Measurements from ENCODE around the gene CHI3L2. TPM values are rescaled to one million over a fixed set of nuclear protein-coding genes. Genes with fewer than 3 reads are reported as not detected.
A peak's percentile ranks its signal among the peaks of the same experiment; 100 is the strongest.

The CHI3L2 gene
- total and polyA plus RNA-seq, 10 of the 15 experiments (the other 5 are each of a cell fraction or from before 2014, with no cell fraction given) = 37.1 to 508 (median 98.3) TPM

DNA sequence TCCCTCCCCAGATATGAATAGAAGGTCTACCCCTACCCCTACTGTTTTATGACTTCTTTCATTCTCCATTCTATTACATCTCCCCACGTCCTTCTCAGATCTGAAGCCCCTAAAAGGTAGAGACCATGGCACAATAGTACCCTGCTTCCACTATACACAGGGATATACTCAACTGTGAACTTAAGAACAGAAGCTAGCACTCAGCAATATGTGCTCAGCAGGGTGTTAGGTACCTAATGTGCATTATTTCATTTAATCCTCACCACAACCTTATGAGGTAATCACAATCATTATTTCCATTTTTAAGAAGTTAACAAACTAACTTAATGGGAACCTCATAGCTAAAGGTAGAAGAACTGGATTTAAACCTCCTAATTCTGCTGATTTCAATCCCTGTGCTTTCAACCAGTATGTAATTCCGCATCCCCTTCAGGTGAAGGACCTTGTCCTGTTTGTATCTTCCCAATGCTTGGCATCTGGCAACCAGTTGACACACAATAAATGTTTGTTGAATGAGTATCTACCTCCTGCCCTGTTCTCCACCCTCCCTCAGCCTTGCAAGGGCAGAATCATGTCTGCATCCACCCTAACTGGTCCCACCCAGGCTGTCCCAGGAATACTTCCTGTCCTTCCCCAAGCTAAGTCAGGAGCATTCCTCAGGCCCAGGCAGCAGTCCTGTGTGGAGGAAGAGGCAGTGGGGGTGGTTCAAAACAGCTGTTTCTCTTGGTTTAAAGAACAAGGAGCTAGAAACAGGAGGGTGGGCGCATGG, 33.6 kb upstream of the CHI3L2 start (continued):
- TF ChIP-seq ZNF24 (IDR thresholded peaks at IDR 0.05) = peak; percentile 52; the same call in 1 of the 2 replicates
- no peak for TF ChIP-seq CEBPZ (IDR thresholded peaks at IDR 0.05; ENCODE audit: low read depth, low read length)
- TF ChIP-seq TARDBP (IDR thresholded peaks at IDR 0.05; ENCODE audit: borderline replicate concordance) = no peak

GRCh38 chr1:111195002-111195684, 32.4 kb upstream of the CHI3L2 start:
- H3K4me1 ChIP-seq (ENCODE audit: control insufficient read depth, insufficient read depth, low read length) = peaks cover 35% of the 10 kb centered on the region
- no TSS peak for BruUV-seq (replicated peaks)

More at GRCh38 chr1:111195002-111195684, 32.4 kb upstream of the CHI3L2 start:
- TF ChIP-seq, protein P1, sequence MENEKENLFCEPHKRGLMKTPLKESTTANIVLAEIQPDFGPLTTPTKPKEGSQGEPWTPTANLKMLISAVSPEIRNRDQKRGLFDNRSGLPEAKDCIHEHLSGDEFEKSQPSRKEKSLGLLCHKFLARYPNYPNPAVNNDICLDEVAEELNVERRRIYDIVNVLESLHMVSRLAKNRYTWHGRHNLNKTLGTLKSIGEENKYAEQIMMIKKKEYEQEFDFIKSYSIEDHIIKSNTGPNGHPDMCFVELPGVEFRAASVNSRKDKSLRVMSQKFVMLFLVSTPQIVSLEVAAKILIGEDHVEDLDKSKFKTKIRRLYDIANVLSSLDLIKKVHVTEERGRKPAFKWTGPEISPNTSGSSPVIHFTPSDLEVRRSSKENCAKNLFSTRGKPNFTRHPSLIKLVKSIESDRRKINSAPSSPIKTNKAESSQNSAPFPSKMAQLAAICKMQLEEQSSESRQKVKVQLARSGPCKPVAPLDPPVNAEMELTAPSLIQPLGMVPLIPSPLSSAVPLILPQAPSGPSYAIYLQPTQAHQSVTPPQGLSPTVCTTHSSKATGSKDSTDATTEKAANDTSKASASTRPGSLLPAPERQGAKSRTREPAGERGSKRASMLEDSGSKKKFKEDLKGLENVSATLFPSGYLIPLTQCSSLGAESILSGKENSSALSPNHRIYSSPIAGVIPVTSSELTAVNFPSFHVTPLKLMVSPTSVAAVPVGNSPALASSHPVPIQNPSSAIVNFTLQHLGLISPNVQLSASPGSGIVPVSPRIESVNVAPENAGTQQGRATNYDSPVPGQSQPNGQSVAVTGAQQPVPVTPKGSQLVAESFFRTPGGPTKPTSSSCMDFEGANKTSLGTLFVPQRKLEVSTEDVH (IDR thresholded peaks at IDR 0.05; ENCODE audit: low read depth, partially characterized antibody) = no peak
- TF ChIP-seq POLR2AphosphoS2 (IDR thresholded peaks at IDR 0.05; ENCODE audit: low read depth, low read length) (0 out of 2 replicates have a peak, but pooled peaks have one; percentile 22), ZBTB11 (CRISPR knock-in tag; IDR thresholded peaks at IDR 0.05) (peak; percentile 16; the same call in 1 of the 2 replicates), NBN (IDR thresholded peaks at IDR 0.05) (no peak), CREM (IDR thresholded peaks at IDR 0.05; ENCODE audit: low read depth) (no peak)
- DNase-seq (ENCODE audit: low read depth, low spot score) (no peak), FAIRE-seq (no peak), ATAC-seq (no peak)
- ChIA-PET SMC1A (ENCODE audit: uncharacterized antibody, unreplicated experiment) (interaction anchor here (0.6 to 8.7 kb wide), 12 partner anchors 10 to 205 kb away, joined by 3 to 284 read pairs (median 8); no protein-coding TSS in a partner anchor), CTCF (interaction anchor here (1.4 to 14.9 kb wide), 6 partner anchors 23 to 205 kb away, joined by 3 to 239 read pairs (median 4); no protein-coding TSS in a partner anchor), RAD21 (ENCODE audit: unreplicated experiment) (interaction anchor here (1.4 to 15.0 kb wide), 5 partner anchors 23 to 164 kb away, joined by 3 to 542 read pairs (median 6); no protein-coding TSS in a partner anchor), POLR2A (interaction anchor here (0.7 to 12.8 kb wide), 6 partner anchors 8 to 55 kb away, joined by 3 to 371 read pairs (median 14); partner anchors contain the start of genes CEPT1 and DRAM2)
- H3K9me3 ChIP-seq (replicated peaks; ENCODE audit: control insufficient read depth, insufficient read depth, low read length) = no peaks in the 10 kb centered on the region
- peak overlapping the region; percentile 92 for H3K27ac ChIP-seq (ENCODE audit: control insufficient read depth, insufficient read depth)
- intact Hi-C loops (cut with micrococcal nuclease; ENCODE audit: unreplicated experiment) (loop anchor here (5.0 kb wide), 1 partner anchor 163 kb away; no protein-coding TSS in a partner anchor), in situ Hi-C loops (cut with MboI) (no loop called here)
- peak overlapping the region; percentile 50 for H3K4me3 ChIP-seq
- no peaks in the 10 kb centered on the region for H4K20me1 ChIP-seq (ENCODE audit: control insufficient read depth, insufficient read depth)
- H3K4me2 ChIP-seq (ENCODE audit: control insufficient read depth, insufficient read depth) = peak overlapping the region; percentile 61
- H3K36me3 ChIP-seq (ENCODE audit: control insufficient read depth in 2 of 2, insufficient read depth in 2 of 2, low read length in 1 of 2) = peaks cover 21 to 42% of the 10 kb centered on the region in 2 experiments; a peak in 3 of 4 replicates
- no peak overlapping the region for H2AFZ ChIP-seq (ENCODE audit: control insufficient read depth, low read depth, low read length)
- H3K27me3 ChIP-seq (replicated peaks in 1 of 2; ENCODE audit: control insufficient read depth in 2 of 2, insufficient read depth in 2 of 2, low read length in 1 of 2) = no peaks in the 10 kb centered on the region
- H3K9ac ChIP-seq (ENCODE audit: control insufficient read depth, insufficient read depth, low read length) = peak overlapping the region; percentile 93
- H3K79me2 ChIP-seq (ENCODE audit: control insufficient read depth, insufficient read depth, low read length) = peaks cover 84% of the 10 kb centered on the region
- 58% methylated on average over 4 of the region's 4 CpGs for WGBS (ENCODE audit: insufficient coverage, insufficient replicate concordance, low lambda C conversion rate, missing lambda C conversion rate)

Data from GM12878 (cell line).